IMR-90 (cell line): ENCODE measurements around the gene EID2B. TPM values are rescaled to one million over a fixed set of nuclear protein-coding genes. Genes with fewer than 3 reads are reported as not detected.

Experiments used
- ATAC-seq: fragments of 200-7000 bp; cut with Tn5 transposase; 2 replicates; pipeline ENCODE4 v1.9.1; 2020; ENCODE audit warnings: low read depth, mild to moderate bottlenecking, moderate library complexity
- BruUV-seq: library from RNA; stranded (reverse); fragments of 400-500 nt; replicated peaks from 2 replicates; lab custom pipeline; 2021; lab: Mats Ljungman, UMichigan
- CTCF ChIA-PET: fragments of 300-600 bp; formaldehyde crosslinking; extraction: SDS; loops from one replicate; lab custom pipeline; 2021; ENCODE audit warnings: antibody characterized with exemption; lab: Yijun Ruan, JAX
- POLR2A ChIA-PET: fragments of 300-600 bp; sonication (Branson Sonifier 250); formaldehyde crosslinking; loops from one replicate; lab custom pipeline; 2022; ENCODE audit warnings: antibody characterized with exemption; ENCODE audit not compliant: unreplicated experiment; lab: Charles Lee
- DNase-seq: peaks from one replicate; pipeline ENCODE4 v3.0.0; 2013
- H2AFZ ChIP-seq: replicated peaks from 2 replicates; pipeline ENCODE3; 2013; ENCODE audit warnings: low read length, mild to moderate bottlenecking; ENCODE audit not compliant: poor library complexity
- H2AK5ac ChIP-seq: 2 replicates; pipeline ENCODE4 v1.6.1; 2013; ENCODE audit warnings: low read depth, low read length, inconsistent platforms
- H2AK9ac ChIP-seq: replicated peaks from 2 replicates; pipeline ENCODE3; 2013; ENCODE audit warnings: mild to moderate bottlenecking, low read depth, low read length, moderate library complexity; ENCODE audit not compliant: poor library complexity
- H2BK120ac ChIP-seq: 2 replicates; pipeline ENCODE4 v1.6.1; 2013; ENCODE audit warnings: low read depth, low read length, inconsistent platforms
- H2BK15ac ChIP-seq: 3 replicates; pipeline ENCODE4 v1.6.1; 2013; ENCODE audit warnings: low read depth, low read length, inconsistent platforms
- H2BK20ac ChIP-seq: 2 replicates; pipeline ENCODE4 v1.6.1; 2013; ENCODE audit warnings: low read depth, mild to moderate bottlenecking, inconsistent platforms, low read length, moderate library complexity
- H2BK5ac ChIP-seq: 2 replicates; pipeline ENCODE4 v1.6.1; 2013; ENCODE audit warnings: mild to moderate bottlenecking, low read depth, low read length, inconsistent platforms; ENCODE audit not compliant: poor library complexity, severe bottlenecking
- H3K14ac ChIP-seq: replicated peaks from 2 replicates; pipeline ENCODE4 v1.6.1; 2013; ENCODE audit warnings: low read depth, low read length, inconsistent platforms
- H3K18ac ChIP-seq: 2 replicates; pipeline ENCODE4 v1.6.1; 2013; ENCODE audit warnings: low read depth, low read length, control low read depth
- H3K23ac ChIP-seq: 2 replicates; pipeline ENCODE4 v1.6.1; 2013; ENCODE audit warnings: low read depth, low read length, inconsistent platforms
- H3K27ac ChIP-seq: 2 replicates; pipeline ENCODE4 v1.5.1; 2013; ENCODE audit warnings: mild to moderate bottlenecking, control low read depth, low read length; ENCODE audit not compliant: insufficient read depth
- H3K27me3 ChIP-seq: 2 replicates; pipeline ENCODE4 v1.6.1; 2013; ENCODE audit warnings: low read length; ENCODE audit not compliant: control insufficient read depth, insufficient read depth
- H3K36me3 ChIP-seq: 2 replicates; pipeline ENCODE4 v1.6.1; 2013; ENCODE audit warnings: low read length, mixed read lengths; ENCODE audit not compliant: control insufficient read depth, insufficient read depth
- H3K4ac ChIP-seq: 2 replicates; pipeline ENCODE4 v1.6.1; 2013; ENCODE audit warnings: low read depth, low read length, inconsistent platforms
- H3K4me1 ChIP-seq: 2 replicates; pipeline ENCODE4 v1.6.1; 2013; ENCODE audit warnings: low read length, mixed read lengths; ENCODE audit not compliant: control insufficient read depth, insufficient read depth
- H3K4me2 ChIP-seq: 2 replicates; pipeline ENCODE4 v1.6.1; 2013; ENCODE audit warnings: low read depth, mild to moderate bottlenecking, control low read depth, low read length, moderate library complexity
- H3K4me3 ChIP-seq: 2 replicates; pipeline ENCODE4 v1.5.1; 2013; ENCODE audit warnings: low read depth, mild to moderate bottlenecking, control low read depth, low read length, moderate library complexity; ENCODE audit not compliant: insufficient read depth
- H3K56ac ChIP-seq: 2 replicates; pipeline ENCODE4 v1.6.1; 2013; ENCODE audit warnings: low read length, inconsistent platforms; ENCODE audit not compliant: insufficient read depth; ENCODE audit errors: extremely low read depth
- H3K79me1 ChIP-seq, 2 experiments: 2 replicates each; pipeline ENCODE4 v1.6.1; 2013; ENCODE audit warnings: low read length in 2 of 2, inconsistent platforms in 1 of 2, low read depth in 1 of 2
- H3K9ac ChIP-seq: 2 replicates; pipeline ENCODE4 v1.6.1; 2013; ENCODE audit warnings: low read depth, low read length, control low read depth
- H3K9me1 ChIP-seq: 2 replicates; pipeline ENCODE4 v1.6.1; 2013; ENCODE audit warnings: low read length, inconsistent platforms; ENCODE audit not compliant: insufficient read depth
- H3K9me3 ChIP-seq: 2 replicates; pipeline ENCODE4 v1.6.1; 2013; ENCODE audit warnings: low read length; ENCODE audit not compliant: control insufficient read depth, insufficient read depth
- H4K20me1 ChIP-seq: 2 replicates; pipeline ENCODE4 v1.6.1; 2013; ENCODE audit warnings: low read length, inconsistent platforms; ENCODE audit not compliant: insufficient read depth
- H4K5ac ChIP-seq: 2 replicates; pipeline ENCODE4 v1.6.1; 2013; ENCODE audit warnings: mild to moderate bottlenecking, low read depth, low read length, control low read depth
- H4K8ac ChIP-seq, 2 experiments: 2 replicates each; pipeline ENCODE4 v1.6.1; 2013; ENCODE audit warnings: low read depth in 2 of 2, low read length in 2 of 2, control low read depth in 1 of 2, inconsistent platforms in 1 of 2
- H4K91ac ChIP-seq: 2 replicates; pipeline ENCODE4 v1.6.1; 2013; ENCODE audit warnings: low read depth, low read length, inconsistent platforms; ENCODE audit not compliant: insufficient read depth
- BHLHE40 ChIP-seq: fragments of 150-350 bp; IDR thresholded peaks from 2 replicates; pipeline ENCODE4 v1.6.1; 2016; ENCODE audit warnings: mild to moderate bottlenecking, low read depth, low read length
- FOS ChIP-seq: fragments of 150-350 bp; IDR thresholded peaks from 2 replicates; pipeline ENCODE4 v1.6.1; 2016; ENCODE audit warnings: low read depth, low read length
- MXI1 ChIP-seq: IDR thresholded peaks from 2 replicates; pipeline ENCODE4 v1.6.1; 2012; ENCODE audit warnings: low read depth, mild to moderate bottlenecking, low read length, moderate library complexity, borderline replicate concordance
- NFE2L2 ChIP-seq: fragments of 150-350 bp; IDR thresholded peaks from 2 replicates; pipeline ENCODE4 v1.6.1; 2016; ENCODE audit warnings: low read depth, mild to moderate bottlenecking, low read length
- RAD21 ChIP-seq: IDR thresholded peaks from 2 replicates; pipeline ENCODE4 v1.6.1; 2012; ENCODE audit warnings: low read length, improper control_type of control experiment
- WGBS, 2 experiments: methylation state at CpG; one replicate each; pipeline versions ENCODE4 v1.1.5 to v1.1.7; 2013; ENCODE audit warnings: missing lambda C conversion rate in 2 of 2; ENCODE audit not compliant: insufficient read length in 1 of 2; ENCODE audit errors: extremely low coverage in 2 of 2; 5-methylcytosine and 5-hydroxymethylcytosine counted together
- dilution Hi-C: fragments of 300-500 bp; cut with HindIII; formaldehyde crosslinking; loops from one replicate; pipeline ENCODE4 v1.14.3; 2018; ENCODE audit warnings: low sequenced_read_pairs; ENCODE audit not compliant: unreplicated experiment
- in situ Hi-C: fragments of 300-500 bp; cut with MboI; formaldehyde crosslinking; loops from 3 replicates; pipeline ENCODE4 v1.14.3; 2019; ENCODE audit warnings: low sequenced_read_pairs, inconsistent platforms, mixed read lengths
- intact Hi-C: fragments of 100-400 bp; cut with micrococcal nuclease; formaldehyde crosslinking; loops from 2 replicates; pipeline ENCODE4 v1.10.0; 2022
- polyA plus RNA-seq, 3 experiments: library from polyadenylated mRNA; depleted of rRNA; stranded (reverse); fragments of >200 nt; gene quantifications; 2 replicates each; pipeline ENCODE4 v1.2.3, GENCODE V29; 2012; ENCODE audit warnings: low replicate concordance in 1 of 3
- total RNA-seq: library from RNA; depleted of rRNA; stranded (reverse); fragments of >200 nt; gene quantifications from 2 replicates; pipeline ENCODE4 v1.2.3, GENCODE V29; 2012

Gene EID2B
- total and polyA plus RNA-seq, 2 of the 4 experiments (the other 2 are of a cell fraction) = 2.5 to 2.7 TPM

DNA sequence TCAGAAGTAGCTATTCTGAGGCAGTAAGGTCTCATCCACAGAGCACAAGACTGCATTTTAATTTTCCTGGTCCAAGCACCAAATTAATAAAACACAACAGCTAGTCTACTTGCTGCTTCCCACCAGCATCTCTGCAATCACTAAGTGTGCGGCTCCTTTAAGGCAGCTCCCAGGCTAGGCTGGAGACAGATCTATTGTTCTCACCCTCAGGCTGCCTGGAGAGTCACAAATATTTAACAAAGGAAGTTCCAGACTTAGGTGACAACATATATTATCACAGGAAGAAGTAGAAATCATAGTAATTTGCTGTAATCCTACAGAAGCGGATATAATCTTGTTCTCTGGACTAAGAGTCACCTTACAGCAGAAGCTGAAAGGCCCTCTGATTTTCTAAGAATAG is 9.6 kb upstream of the EID2B start:
- dilution Hi-C loops = no loop called here

More for the DNA sequence above, 9.6 kb upstream of the EID2B start:
- Histone ChIP-seq H4K20me1 (peaks cover 3% of the 10 kb centered on the region; the same call in 1 of the 2 replicates), H3K9ac (no peak overlapping the region), H3K27ac (no peak overlapping the region), H2AK5ac (no peak overlapping the region), H3K4ac (no peak overlapping the region), H3K4me3 (no peak overlapping the region), H2BK5ac (no peak overlapping the region), H4K5ac (no peak overlapping the region), H3K79me1 (peaks cover 0 to 20% of the 10 kb centered on the region in 2 experiments; a peak in 3 of 4 replicates), H3K56ac (no peak overlapping the region), H3K18ac (no peak overlapping the region), H3K9me1 (no peaks in the 10 kb centered on the region), H4K91ac (no peak overlapping the region), H3K14ac (no peak overlapping the region), H3K27me3 (peaks cover 1% of the 10 kb centered on the region; the same call in 1 of the 2 replicates), H2BK120ac (no peak overlapping the region), H3K4me1 (no peaks in the 10 kb centered on the region), H3K4me2 (no peak overlapping the region), H3K23ac (no peak overlapping the region), H3K9me3 (no peaks in the 10 kb centered on the region), H4K8ac (no peak overlapping the region), H3K36me3 (no peaks in the 10 kb centered on the region), H2AK9ac (no peak overlapping the region), H2BK15ac (no peak overlapping the region), H2AFZ (no peak overlapping the region), H2BK20ac (no peak overlapping the region)
- ChIA-PET CTCF (interaction anchor here (0.6 to 1.7 kb wide), 2 partner anchors 9 to 103 kb away, joined by 3 to 4 read pairs; no protein-coding TSS in a partner anchor), POLR2A (no interaction called here)
- TF ChIP-seq BHLHE40 (no peak), NFE2L2 (no peak), MXI1 (no peak), RAD21 (no peak), FOS (no peak)
- ATAC-seq (no peak), DNase-seq (no peak)
- in situ Hi-C loops (loop anchor here (10.0 kb wide), 1 partner anchor 303 kb away; the partner anchor contains the start of gene FBL), intact Hi-C loops (loop anchor here (5.0 kb wide), 1 partner anchor 280 kb away; no protein-coding TSS in a partner anchor)
- no TSS peak for BruUV-seq
- WGBS, 2 experiments = no CpG with 5 or more reads among the region's 2 CpGs
